ENCODE data around the gene KRTAP1-1. TPM values are rescaled to one million over a fixed set of nuclear protein-coding genes. Genes with fewer than 3 reads are reported as not detected.

KRTAP1-1 gene
- total and polyA plus RNA-seq, 2 donors (not counting 1 experiment from before 2014, with no cell fraction given): not detected

- peaks cover 0 to 3% (median 0%) of the 10 kb centered on the region in 4 experiments for H3K27me3 ChIP-seq (replicated peaks in 1 of 4; ENCODE audit: control extremely low read depth in 1 of 4, control insufficient read depth in 3 of 4, insufficient read depth in 4 of 4, low read length in 3 of 4)
- H4K20me1 ChIP-seq (ENCODE audit: control insufficient read depth, insufficient read depth, low read length, poor library complexity, severe bottlenecking): no peaks in the 10 kb centered on the region
- H3K9ac ChIP-seq (ENCODE audit: low read length): no peak overlapping the region
- H2AFZ ChIP-seq (ENCODE audit: insufficient read depth, low read depth, low read length, poor library complexity, severe bottlenecking): no peak overlapping the region
- no peak for DNase-seq
- no peaks in the 10 kb centered on the region for H3K79me2 ChIP-seq (ENCODE audit: control insufficient read depth, insufficient read depth, low read length)
- ChIA-PET POLR2A (no interaction called here), CTCF (no interaction called here)
- Mint-ChIP-seq H3K9me3 (ENCODE audit: insufficient read depth) (no peaks in the 10 kb centered on the region), H3K4me1 (no peaks in the 10 kb centered on the region), H3K4me3 (no peak overlapping the region), H3K27ac (no peak overlapping the region), H3K27me3 (peaks cover 27% of the 10 kb centered on the region)
- H3K4me1 ChIP-seq (ENCODE audit: control insufficient read depth in 2 of 2, insufficient read depth in 2 of 2, low read length in 2 of 2): no peaks in the 10 kb centered on the region
- H3K4me2 ChIP-seq (replicated peaks; ENCODE audit: low read depth, low read length, poor library complexity, severe bottlenecking): no peak overlapping the region
- no peaks in the 10 kb centered on the region for H3K9me3 ChIP-seq (ENCODE audit: control extremely low read depth in 1 of 3, control insufficient read depth in 2 of 3, insufficient read depth in 1 of 3, low read length in 2 of 3)
- intact Hi-C loops (cut with micrococcal nuclease): no loop called here
- no peak overlapping the region for H3K27ac ChIP-seq (ENCODE audit: low read length in 2 of 2)
- no peaks in the 10 kb centered on the region for H3K36me3 ChIP-seq (replicated peaks in 1 of 2; ENCODE audit: control extremely low read depth in 1 of 2, control insufficient read depth in 1 of 2, extremely low read depth in 1 of 2, insufficient read depth in 2 of 2, low read length in 1 of 2)
- no peak overlapping the region for H3K4me3 ChIP-seq (ENCODE audit: control extremely low read depth in 1 of 5, extremely low read depth in 1 of 5, insufficient read depth in 1 of 5, low read depth in 2 of 5, low read length in 4 of 5)
- TF ChIP-seq EZH2 (IDR thresholded peaks at IDR 0.05; ENCODE audit: borderline replicate concordance, insufficient read depth, low read depth, low read length, poor library complexity, severe bottlenecking): no peak
- TF ChIP-seq CTCF (IDR thresholded peaks at IDR 0.05): no peak
- no peak for ATAC-seq (ENCODE audit: low read depth)
Observed at GRCh38 chr17:41076788-41077187, 35.5 kb upstream of the KRTAP1-1 start.

DNA sequence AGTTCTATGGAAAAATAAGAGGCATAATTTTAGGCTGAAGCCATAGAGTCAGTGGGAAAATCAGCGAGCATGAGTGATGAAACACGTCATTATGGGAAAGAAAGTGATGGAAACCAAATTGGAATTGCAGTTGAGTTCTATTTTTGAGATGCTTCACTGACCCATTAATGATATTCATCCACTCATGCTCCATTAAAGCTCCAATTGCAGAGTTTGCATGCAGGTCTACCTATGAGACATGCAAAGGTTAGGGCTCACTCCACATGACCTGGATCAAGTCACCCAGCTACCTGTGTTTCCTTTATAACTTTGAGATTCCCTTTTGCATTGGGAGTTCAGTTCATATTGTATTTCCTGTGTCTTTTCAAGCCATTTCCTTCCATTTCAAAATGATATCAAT, 32.4 kb upstream of the KRTAP1-1 start:
- Mint-ChIP-seq H3K4me1 (no peaks in the 10 kb centered on the region), H3K27me3 (peaks cover 29% of the 10 kb centered on the region), H3K27ac (no peak overlapping the region), H3K9me3 (ENCODE audit: insufficient read depth) (no peaks in the 10 kb centered on the region), H3K4me3 (no peak overlapping the region)
- Histone ChIP-seq H3K4me2 (replicated peaks; ENCODE audit: low read depth, low read length, poor library complexity, severe bottlenecking) (no peak overlapping the region), H3K4me1 (ENCODE audit: control insufficient read depth in 2 of 2, insufficient read depth in 2 of 2, low read length in 2 of 2) (no peaks in the 10 kb centered on the region), H3K9ac (ENCODE audit: low read length) (no peak overlapping the region), H3K27ac (ENCODE audit: low read length in 2 of 2) (no peak overlapping the region), H3K36me3 (replicated peaks in 1 of 2; ENCODE audit: control extremely low read depth in 1 of 2, control insufficient read depth in 1 of 2, extremely low read depth in 1 of 2, insufficient read depth in 2 of 2, low read length in 1 of 2) (no peaks in the 10 kb centered on the region), H3K4me3 (ENCODE audit: control extremely low read depth in 1 of 5, extremely low read depth in 1 of 5, insufficient read depth in 1 of 5, low read depth in 2 of 5, low read length in 4 of 5) (no peak overlapping the region), H3K27me3 (replicated peaks in 1 of 4; ENCODE audit: control extremely low read depth in 1 of 4, control insufficient read depth in 3 of 4, insufficient read depth in 4 of 4, low read length in 3 of 4) (peaks cover 0 to 3% (median 0%) of the 10 kb centered on the region in 4 experiments), H4K20me1 (ENCODE audit: control insufficient read depth, insufficient read depth, low read length, poor library complexity, severe bottlenecking) (no peaks in the 10 kb centered on the region), H2AFZ (ENCODE audit: insufficient read depth, low read depth, low read length, poor library complexity, severe bottlenecking) (no peak overlapping the region), H3K79me2 (ENCODE audit: control insufficient read depth, insufficient read depth, low read length) (no peaks in the 10 kb centered on the region), H3K9me3 (ENCODE audit: control extremely low read depth in 1 of 3, control insufficient read depth in 2 of 3, insufficient read depth in 1 of 3, low read length in 2 of 3) (no peaks in the 10 kb centered on the region)
- WGBS (ENCODE audit: insufficient coverage): no CpG with 5 or more reads among the region's 2 CpGs
- no peak for DNase-seq
- ATAC-seq (ENCODE audit: low read depth): no peak
- intact Hi-C loops (cut with micrococcal nuclease): no loop called here
- no peak for TF ChIP-seq CTCF (IDR thresholded peaks at IDR 0.05)
- no peak for TF ChIP-seq EZH2 (IDR thresholded peaks at IDR 0.05; ENCODE audit: borderline replicate concordance, insufficient read depth, low read depth, low read length, poor library complexity, severe bottlenecking)
- ChIA-PET CTCF (no interaction called here), POLR2A (no interaction called here)

Measured in B cell (primary cell).